Left colon (tissue), 2 donors: ENCODE results near the gene NAPB. TPM values are rescaled to one million over a fixed set of nuclear protein-coding genes. Genes with fewer than 3 reads are reported as not detected.
"Not testable (repeated sequence)": the region's sequence is repeated elsewhere in the genome, so short reads cannot be mapped to it uniquely, and the experiment has no call there.

Source experiments
- ATAC-seq: fragments of 200-7000 bp; cut with Tn5 transposase; one replicate; pipeline ENCODE4 v1.9.1; 2020; ENCODE audit warnings: mild to moderate bottlenecking, moderate library complexity
- DNase-seq, 2 donors: peaks; one replicate each; pipeline ENCODE4 v3.0.0-alpha.2; 2020
- intact Hi-C, 2 donors: fragments of 100-400 bp; cut with DNase I in 1 of 2; cut with micrococcal nuclease in 1 of 2; formaldehyde crosslinking; loops; one replicate each; pipeline versions ENCODE4 v1.11.2 to v1.14.0; 2022; cut with DNase I, micrococcal nuclease
- long read RNA-seq: library from polyadenylated mRNA; unstranded; transcript quantifications from one replicate; pipeline ENCODE4 v2.0.0, GENCODE V29; 2021
- total RNA-seq, 2 donors: library from RNA; stranded (reverse); fragmentation: NEBNext Ultra II Directional; extraction: Animal tissue kit (Norgen Biotek cat#: 25700); gene quantifications; one replicate each; pipeline ENCODE4 v1.2.1, GENCODE V29; 2021
- donor health status: DM: no; HTN: no; CAD: no.
- donor health status: DM: yes; HTN: yes; CAD: no.

The NAPB gene
- total RNA-seq, result 1 to 10 TPM; 7.9 to 8.5 TPM
- long read RNA-seq, partial matches to known transcripts, result 1 of 13 reads
- long read RNA-seq, other reads (novel, unspliced or antisense), result 7 of 13 reads

GRCh38 chr20:23420943-23421931 lies at the start of gene NAPB:
NAPB (minus strand) TSS chr20:23421488; CDS start chr20:23421402, 86 bp downstream.
- peak; percentile 99 for ATAC-seq
- intact Hi-C loops, result loop anchor here in 1 of 2 donors (5.0 kb wide), 1 partner anchor 59 kb away; the partner anchor contains the start of gene GZF1
- peak; percentile 94 to 97 for DNase-seq

- intact Hi-C loops, DNase-seq, ATAC-seq: not testable (repeated sequence)
Measured at GRCh38 chr20:23466961-23467360, 45.7 kb upstream of the NAPB start.

- DNase-seq, result no peak
- intact Hi-C loops, result no loop called here
- no peak for ATAC-seq
Measured at GRCh38 chr20:23461180-23461579, 39.9 kb upstream of the NAPB start.

- DNase-seq (no peak), ATAC-seq (no peak)
- intact Hi-C loops, result no loop called here
Measured at GRCh38 chr20:23459461-23460150, 38.3 kb upstream of the NAPB start.

- intact Hi-C loops, result no loop called here
- ATAC-seq (no peak), DNase-seq (no peak)
Measured at GRCh38 chr20:23456873-23457272, 35.6 kb upstream of the NAPB start.

GRCh38 chr20:23456409-23456808 lies 35.1 kb upstream of the NAPB start:
- ATAC-seq (no peak), DNase-seq (no peak)
- intact Hi-C loops, result no loop called here

- intact Hi-C loops, result no loop called here
- ATAC-seq (no peak), DNase-seq (no peak)
Measured at GRCh38 chr20:23455639-23456038, 34.4 kb upstream of the NAPB start.

- ATAC-seq, result no peak
- intact Hi-C loops, result no loop called here
- DNase-seq, result no peak
Measured at GRCh38 chr20:23454816-23455215, 33.5 kb upstream of the NAPB start.

GRCh38 chr20:23453549-23454543 lies 32.6 kb upstream of the NAPB start:
- intact Hi-C loops, result no loop called here
- ATAC-seq (no peak), DNase-seq (no peak)

GRCh38 chr20:23452776-23453175 lies 31.5 kb upstream of the NAPB start, which contains the start of gene CST11:
CST11 (minus strand) TSS chr20:23452876; CDS start chr20:23452811, 65 bp downstream.
- intact Hi-C loops, result no loop called here
- ATAC-seq (no peak), DNase-seq (no peak)

- ATAC-seq, result no peak
- no peak for DNase-seq
- intact Hi-C loops, result no loop called here
Measured at GRCh38 chr20:23451956-23452487, 30.7 kb upstream of the NAPB start.

GRCh38 chr20:23450877-23451276 lies 29.6 kb upstream of the NAPB start:
- DNase-seq (no peak), ATAC-seq (no peak)
- intact Hi-C loops, result no loop called here

GRCh38 chr20:23449421-23449820 lies 28.1 kb upstream of the NAPB start:
- intact Hi-C loops, result no loop called here

GRCh38 chr20:23448167-23448566 lies 26.9 kb upstream of the NAPB start:
- ATAC-seq, result no peak
- DNase-seq, result no peak
- intact Hi-C loops, result no loop called here

More at GRCh38 chr20:23449421-23449820, 28.1 kb upstream of the NAPB start:
- no peak for ATAC-seq
- DNase-seq, result no peak

GRCh38 chr20:23446505-23446904 lies 25.2 kb upstream of the NAPB start:
- peak; percentile 75 for ATAC-seq
- intact Hi-C loops, result no loop called here
- DNase-seq, result peak in 1 of 2 donors; percentile 66

GRCh38 chr20:23445596-23446217 lies 24.4 kb upstream of the NAPB start:
- ATAC-seq (no peak), DNase-seq (no peak)
- intact Hi-C loops, result no loop called here

- intact Hi-C loops, result loop anchor here in 1 of 2 donors (5.0 kb wide), 1 partner anchor 162 kb away; the partner anchor contains the start of gene CST9
- DNase-seq (no peak), ATAC-seq (no peak)
Measured at GRCh38 chr20:23444859-23445258, 23.6 kb upstream of the NAPB start.
